Measurements from ENCODE around the gene NCAM2.

Gene NCAM2

DNA sequence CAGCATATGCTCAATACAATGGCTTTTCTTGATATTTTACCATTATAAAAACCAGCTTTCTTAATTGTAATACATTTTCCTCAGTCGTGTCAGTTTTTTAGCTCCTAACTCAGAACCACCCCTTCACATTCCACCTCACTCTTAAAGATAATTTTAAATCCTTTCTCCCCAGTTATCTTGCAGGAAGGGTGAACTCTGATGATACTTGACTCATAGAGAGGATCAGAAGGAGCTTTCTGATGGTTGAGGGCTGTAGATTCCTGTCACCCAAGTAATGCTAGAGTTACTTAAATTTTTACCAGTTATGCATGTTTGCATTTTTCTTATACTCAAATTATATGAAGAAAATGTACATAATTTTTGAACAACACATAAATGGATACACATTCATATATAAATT, 233.7 kb downstream of the NCAM2 start:
- DNase-seq = no peak

DNA sequence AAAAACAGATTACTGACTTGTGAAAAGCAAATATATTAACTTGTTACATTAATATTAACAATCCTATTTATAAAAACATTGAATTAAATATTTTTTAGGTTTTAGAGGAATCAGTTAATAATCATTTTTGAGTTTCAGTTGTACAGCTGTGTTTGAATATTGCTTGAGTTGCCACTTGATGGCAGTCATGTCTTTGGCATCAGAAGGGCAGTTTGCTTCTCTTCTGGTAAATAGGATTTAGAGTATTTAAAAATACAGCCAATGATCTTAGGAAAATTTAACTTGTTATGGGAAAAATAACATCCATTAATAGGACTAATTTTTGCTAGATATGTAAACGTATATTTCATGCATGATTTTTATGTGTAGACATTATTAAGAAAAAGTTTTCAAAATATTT, 234.1 kb downstream of the NCAM2 start:
- DNase-seq = no peak

DNA sequence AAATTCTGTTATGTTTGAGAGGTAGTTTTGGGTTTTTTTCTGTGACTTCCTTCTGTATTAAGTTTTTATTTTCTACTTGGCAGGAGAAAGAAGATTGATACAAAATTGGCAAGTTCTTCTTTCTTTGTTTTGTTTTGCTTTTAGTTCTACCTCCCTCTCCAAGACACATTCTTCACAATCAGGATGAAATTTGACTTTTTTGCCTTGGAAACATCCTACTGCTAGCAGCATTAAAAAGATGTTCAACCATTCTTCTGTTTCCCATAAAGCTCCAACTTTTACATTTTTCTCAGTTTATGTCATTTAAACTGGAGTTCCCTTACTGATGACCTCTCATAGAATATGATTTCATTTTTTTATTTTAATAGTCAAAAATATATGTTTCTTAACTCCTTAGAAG, 234.8 kb downstream of the NCAM2 start:
- no peak for DNase-seq

DNA sequence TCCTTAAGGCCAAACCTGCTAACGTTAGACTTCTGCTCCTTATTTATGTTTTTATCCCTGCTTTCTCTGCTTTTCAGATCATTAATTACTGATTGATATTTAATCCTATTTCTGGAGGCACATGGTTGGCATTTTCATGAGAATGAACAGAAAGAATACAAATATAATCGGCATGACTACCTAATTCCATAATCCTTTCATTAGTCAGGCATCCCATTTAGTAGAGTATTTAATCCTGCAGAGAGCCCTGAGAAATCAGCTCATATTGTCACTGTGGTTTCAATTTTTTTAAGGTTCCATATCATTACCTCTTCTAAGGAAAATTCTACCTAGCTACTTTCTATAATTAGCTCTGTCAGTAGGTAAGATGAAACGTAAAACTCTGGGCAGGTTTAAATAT, 238.8 kb downstream of the NCAM2 start:
- DNase-seq = no peak

DNA sequence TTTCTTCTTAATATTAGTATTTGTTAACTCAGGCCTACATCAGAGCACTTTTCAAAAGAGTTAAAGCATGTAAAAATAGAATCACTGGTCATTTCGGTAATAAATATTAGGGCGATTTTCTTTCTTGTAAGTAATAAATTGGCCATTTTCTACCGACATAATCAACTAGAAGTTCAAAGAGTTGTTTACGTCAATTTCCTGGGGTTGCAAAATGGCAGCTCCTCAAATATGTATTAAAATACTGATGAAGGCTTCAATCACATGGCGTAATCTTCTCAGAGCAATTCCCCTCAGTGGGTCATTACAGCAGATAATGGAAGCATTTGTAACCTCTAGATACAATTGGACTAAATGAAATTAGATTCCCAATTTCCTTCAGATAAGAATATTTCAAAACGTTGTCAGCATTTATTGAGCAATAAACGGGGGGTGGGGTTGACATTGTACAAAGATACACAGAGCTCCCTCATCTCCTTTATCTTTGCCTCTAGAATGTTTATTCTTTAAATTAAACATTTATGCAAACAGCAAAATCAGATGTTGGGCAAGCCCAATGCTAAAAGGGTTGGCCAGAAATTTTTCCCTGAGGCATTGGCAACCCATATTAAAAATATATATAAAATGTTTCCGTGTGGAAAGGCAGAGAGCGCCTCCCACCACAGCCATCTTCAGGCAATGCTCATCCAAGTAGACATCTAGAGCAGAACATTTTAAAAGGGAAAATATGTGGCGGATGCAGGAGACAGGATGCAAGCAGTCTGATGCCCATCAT, 240.6 kb downstream of the NCAM2 start:
- no peak for DNase-seq

DNA sequence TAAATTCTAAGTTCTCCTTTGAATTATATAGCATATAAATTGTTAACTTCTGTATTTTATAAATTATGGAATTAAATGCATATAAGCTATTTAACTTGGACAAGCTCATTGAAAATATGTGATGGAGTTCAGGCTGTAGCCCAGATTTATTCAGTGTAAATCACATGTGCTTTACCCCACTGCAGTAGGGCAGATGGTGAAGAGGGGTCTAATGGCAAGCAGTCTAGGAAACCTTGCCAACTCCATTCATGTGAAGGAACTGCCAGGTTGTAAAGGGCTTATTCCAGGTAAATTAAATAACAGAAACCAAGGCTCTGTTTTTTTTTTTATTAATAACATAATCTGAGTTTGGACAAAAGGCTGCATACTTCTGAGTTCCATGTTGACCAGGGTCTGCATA, 243.2 kb downstream of the NCAM2 start:
- no peak for DNase-seq

DNA sequence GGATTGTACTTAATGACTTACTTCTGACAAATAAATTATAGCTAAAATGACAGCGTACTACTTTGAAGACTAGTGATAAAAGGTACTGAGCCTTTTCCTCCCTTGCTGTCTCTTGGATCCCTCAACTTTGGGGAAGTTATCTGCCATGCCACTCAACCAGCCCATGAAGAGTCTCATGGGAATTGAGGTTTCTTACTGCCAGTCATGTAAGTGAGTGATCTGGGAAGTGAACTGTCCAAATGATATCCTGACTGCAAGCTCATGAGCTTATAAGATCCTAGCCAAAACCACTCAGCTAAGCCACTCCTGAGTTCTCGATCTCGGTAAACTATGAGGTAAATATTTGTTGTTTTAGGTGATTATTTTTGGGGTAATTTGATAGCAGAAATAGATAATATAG, 247.8 kb downstream of the NCAM2 start:
- DNase-seq = no peak

DNA sequence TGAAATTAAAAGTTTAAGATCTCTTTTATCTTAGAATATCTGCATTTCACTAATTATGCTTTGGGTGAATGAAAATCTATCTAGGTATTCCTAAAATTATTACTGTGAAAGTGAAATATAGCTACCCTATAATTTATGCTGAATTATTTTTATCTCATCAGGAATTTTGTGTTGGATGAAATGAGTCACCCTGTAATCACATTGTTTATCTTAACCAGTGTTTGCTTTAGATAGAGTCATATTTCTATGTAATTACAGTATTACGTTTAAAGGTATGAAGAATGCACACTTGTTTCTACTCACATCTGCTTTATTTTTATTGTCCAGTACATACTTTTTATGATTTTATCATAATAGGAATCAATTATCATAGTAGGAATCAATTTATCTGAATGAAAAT, 249.2 kb downstream of the NCAM2 start:
- DNase-seq = no peak

DNA sequence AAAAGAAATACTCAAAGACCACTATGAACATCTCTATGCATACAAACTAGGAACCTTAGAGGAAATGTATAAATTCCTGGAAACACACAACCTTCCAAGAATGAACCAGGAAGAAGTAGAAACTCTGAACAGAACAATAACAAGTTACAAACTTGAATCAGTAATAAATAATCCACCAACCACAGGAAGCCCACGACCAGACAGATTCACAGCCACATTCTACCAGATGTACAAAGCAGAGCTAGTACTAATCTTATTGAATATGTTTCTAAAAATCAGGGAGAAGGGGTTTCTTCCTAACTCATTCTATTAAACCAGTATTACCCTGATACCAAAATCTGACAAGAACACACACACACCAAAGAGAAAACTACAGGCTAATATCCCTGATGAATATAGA, 263.8 kb downstream of the NCAM2 start:
- no peak for DNase-seq

DNA sequence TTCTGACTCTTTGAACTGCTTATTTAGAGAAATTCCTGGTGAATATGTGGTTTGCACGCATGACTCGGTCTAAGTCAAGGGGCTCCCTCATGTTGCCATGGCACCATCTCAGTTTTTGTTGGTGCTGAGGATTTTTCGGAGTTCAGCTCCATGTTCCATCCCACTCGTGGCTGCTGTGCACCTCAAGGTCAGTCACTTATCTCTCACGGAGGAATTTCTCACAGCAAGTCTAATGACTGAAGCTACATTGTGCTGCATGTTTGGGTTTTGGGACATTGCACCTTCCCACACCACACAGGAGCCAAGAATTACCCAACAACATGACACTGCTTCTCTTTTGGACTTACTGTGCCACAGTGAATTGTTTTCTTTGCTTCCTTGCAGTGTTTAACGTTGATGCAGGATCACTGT, 269.9 kb downstream of the NCAM2 start:
- DNase-seq = no peak

DNA sequence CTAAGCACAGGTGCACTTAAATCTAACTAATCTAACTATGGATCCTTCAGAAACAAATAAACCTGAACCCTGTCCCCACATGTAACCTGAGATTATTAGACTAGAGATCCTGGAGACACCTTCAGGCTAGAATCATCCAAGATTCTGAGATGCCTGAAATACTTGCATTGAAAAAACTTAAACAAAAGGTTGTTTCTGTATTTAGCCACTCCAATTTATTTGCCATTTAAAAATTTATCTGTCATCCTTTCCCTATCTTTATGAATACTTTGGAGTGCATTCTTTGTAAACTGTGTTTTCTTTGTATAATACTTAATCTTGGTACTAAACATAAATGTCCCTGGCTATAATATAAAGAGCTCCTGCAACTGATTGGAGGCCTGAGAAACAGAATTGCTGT, 270.7 kb downstream of the NCAM2 start:
- no peak for DNase-seq

DNA sequence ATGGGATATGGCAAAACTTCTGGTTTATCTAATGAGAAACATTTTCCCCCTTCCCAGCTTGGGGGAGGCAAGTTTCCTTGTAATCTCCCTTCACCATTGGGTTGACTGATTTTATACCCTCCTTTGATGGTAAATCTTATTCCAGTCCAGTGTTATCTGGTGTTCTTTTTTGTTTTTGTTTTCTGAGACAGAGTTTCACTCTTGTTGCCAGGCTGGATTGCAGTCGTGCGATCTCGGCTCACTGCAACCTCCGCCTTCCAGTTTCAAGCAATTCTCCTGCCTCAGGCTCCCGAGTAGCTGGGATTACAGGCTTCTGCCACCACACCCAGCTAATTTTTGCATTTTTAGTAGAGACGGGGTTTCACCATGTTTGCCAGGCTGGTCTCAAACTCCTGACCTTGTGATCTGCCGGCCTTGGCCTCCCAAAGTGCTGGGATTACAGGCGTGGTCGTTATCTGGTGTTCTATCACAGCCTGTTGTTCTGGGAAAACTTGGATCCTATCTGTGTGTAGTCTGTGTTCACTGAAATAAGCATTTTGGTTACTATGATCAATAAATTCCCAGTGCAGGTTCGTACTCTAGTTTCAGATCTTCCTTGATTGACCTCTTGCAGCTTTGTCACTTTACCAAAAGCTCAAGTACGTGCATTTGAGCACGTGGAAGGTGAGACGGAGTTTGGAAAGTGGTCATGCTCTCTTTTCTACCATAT, 281.1 kb downstream of the NCAM2 start:
- no peak for DNase-seq

DNA sequence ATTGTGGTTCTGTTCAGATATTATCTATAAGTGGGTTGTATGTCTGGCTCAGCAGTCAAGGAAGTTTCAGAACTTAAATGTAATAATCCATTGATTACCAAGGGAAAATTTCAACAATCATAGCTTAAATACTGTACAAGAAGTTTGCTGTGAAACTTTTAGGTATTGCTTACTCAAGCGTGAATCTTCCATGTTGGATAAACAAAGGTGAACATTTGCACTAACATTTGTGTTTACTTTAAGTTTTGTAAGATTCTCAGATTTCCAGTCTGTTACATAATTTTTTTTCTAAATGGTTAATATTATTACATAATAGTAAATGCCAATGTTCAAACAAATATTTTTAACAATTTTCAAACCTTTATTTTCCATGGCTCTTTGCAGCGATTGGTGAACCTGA, 285.6 kb downstream of the NCAM2 start:
- no peak for DNase-seq

DNA sequence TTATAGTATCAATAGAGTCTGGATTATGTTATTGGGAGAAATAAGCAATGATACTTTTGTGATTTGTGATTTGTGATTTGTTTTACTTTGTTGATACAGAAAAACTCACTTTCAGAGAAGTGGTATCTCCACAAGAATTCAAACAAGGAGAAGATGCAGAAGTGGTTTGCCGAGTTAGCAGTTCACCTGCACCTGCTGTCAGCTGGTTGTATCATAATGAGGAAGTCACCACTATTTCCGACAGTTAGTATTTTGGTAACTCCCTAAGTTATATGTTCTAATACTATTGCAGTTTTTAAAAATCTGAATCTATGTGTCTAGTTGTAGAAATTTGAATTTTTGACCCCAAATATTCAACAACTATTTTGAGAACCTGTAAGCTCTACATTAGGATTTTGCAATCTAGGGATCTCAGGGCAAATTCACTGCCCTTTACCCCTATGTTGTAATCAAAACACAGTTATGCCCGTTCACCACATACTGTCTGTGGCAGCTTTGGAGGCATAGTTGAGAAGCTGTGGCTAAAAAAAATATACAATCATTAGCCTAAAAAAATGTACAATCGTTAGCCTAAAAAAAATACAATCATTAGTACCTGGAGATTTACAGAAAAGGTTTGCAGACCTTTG, 288.1 kb downstream of the NCAM2 start:
- DNase-seq = no peak

DNA sequence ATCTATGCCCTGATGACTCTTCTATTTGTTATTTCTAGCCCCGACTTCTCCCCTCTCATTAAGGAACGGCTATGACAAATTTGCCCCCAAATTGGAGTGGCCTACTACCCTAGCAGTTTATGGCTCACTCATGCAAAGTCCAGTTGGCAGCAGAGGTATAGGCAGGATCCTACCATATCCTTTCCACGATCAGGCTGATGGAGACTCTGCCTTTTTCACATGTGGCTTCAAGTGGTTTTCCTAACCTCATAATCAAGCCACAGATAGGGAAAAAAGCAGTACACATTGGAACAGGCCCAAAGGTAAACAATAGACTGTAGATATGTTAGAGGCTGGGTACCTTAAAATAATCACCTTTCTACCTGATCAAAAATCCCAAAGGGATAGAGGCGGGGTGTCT, 292.5 kb downstream of the NCAM2 start:
- DNase-seq = no peak

DNA sequence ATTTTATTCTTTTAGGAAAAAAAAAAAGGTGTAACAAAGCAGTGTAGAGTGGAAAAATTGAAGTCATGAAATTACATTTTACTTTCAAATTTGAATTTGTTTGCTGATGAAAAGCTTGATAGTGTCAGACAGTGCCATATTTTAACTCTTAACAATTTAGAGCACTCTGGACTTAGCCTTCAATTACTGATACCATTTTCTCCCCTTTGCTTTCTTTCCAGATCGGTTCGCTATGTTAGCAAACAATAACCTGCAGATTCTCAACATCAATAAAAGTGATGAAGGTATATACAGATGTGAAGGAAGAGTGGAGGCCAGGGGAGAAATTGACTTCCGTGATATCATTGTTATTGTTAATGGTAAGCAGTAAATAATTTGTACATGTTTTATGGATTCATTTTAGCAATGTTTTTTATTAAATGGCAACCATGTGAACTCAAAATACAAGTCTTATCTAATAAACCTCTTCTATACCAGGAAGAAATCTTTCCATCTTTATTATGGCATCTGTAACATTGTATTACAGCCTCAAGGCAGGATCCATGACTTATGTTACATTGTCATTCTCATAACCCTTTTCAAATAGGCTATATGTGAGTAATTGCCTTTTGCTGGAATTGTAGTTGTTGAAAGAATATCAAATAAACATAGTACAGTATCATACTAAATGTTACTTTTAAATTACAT, 293.8 kb downstream of the NCAM2 start:
- DNase-seq = no peak

DNA sequence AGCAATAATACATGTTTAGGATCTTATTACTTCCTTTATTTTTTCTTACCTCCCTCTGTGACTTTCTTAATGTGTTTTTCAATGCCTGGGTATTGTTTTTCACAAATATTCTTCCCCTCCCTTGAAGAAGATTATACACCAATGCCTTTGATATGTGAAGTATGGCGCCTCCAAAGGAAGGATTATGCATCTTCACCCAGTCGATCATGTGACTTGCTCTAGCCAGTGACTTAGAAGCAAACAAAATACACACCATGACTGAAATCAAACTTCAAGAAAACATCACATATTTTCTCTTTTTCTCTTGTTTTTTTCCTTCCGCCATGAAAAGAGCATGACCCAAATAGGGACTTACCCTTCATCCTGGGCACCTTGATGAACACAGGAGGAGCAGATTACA, 297.1 kb downstream of the NCAM2 start:
- DNase-seq = no peak

DNA sequence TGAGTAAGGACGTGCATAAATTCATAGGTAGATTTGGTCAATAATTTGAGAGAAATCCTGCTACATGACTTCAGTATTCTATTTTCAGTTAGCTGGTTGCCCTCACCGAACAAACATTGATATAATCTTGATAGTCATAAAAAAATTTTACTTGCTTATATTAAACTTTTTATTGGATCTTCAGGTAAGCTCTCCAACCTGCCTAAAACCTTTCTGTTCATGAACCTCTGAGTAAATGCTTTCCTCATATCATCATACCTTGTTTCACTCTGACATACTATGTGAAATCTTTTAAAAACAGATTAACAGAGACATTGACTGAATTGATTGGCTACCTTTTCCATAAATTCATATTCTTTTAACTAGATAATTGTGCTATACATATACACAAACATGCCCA, 299.0 kb downstream of the NCAM2 start:
- no peak for DNase-seq

DNA sequence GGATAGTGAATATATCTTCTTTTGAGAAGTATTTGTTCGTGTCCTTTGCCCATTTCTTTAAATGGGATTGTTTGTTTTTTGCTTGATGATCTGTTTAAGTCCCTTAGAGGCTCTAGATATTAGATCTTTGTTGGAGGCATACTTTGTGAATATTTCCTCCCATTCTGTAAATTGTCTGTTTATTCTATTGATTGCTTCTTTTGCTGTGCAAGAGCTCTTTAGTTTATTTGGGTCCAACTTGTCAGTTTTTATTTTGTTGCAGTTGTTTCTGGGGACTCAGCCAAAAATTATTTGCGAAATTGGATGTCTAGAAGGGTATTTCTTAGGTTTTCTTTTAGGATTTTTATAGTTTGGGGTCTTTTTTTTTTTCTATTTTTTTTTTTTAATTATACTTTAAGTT, 302.8 kb downstream of the NCAM2 start:
- DNase-seq = no peak

DNA sequence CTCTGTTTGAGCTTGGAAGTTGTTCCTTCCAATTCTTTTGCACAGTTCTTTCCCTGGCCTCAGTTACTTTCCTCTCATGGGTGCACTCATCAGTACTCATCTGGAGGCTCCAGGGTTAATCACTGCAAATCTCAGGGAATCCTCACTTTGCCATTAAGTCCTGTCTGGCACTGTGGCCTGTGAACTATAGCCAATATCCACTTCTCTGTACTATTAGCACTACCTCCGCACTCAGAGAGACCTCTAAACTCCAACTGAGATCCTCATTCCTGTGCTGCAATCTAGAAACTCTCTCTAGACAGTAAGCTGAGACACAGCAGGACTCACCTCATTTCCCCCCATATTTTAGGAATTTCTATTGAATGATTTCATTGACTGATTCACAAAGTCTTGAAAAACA, 311.3 kb downstream of the NCAM2 start:
- DNase-seq = no peak

DNA sequence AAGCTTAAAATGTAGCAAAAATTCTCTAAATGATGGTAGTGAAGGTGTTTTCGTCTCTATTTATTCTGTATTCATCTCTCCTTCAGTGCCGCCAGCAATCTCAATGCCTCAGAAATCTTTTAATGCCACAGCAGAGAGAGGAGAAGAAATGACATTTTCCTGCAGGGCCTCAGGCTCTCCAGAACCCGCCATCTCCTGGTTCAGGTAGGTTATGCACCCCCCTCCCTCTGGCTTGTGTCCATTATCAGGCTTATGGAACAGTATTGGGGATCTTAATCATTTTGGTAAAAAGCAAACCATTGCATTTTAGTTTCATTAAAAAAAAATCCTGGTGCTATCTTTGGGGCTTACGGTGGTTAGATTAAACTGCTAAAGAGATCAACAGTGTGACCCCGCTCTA, 326.1 kb downstream of the NCAM2 start:
- no peak for DNase-seq

DNA sequence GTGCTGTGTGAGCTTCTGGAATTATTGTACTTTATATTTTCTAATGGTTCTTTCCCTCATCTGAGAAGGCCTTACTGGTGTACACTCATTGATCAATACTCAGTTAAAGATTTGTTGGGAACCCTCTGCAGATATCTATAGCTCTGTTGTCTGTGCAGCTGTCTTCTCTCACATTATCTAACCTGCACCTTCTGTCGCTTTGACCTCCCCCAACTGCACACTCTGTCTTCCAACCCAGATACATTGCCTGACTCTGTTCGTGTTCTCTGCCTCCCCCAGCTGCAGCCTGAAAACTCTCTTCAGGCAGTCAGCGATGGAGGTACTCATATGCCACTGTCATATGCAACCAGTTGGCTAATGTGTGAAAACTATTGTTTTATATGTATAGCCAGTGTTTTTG, 334.3 kb downstream of the NCAM2 start:
- no peak for DNase-seq

DNA sequence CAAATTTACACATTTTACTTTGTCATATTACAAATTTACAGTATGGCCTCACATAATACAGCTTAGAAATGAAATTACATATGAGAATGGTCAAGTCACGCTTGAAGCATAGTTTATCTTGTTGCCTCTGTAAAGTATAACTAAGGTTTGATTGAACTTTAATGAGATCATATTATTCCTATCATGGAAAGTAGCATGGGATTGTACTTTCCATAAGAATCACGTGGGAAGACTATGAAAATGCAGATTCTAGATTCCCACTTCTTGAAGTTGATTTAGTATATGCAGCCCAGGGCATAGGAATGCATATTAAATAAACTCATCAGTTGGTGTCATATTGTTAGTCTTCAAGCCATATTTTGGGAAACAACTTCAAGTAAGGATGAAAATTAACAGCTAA, 342.8 kb downstream of the NCAM2 start:
- DNase-seq = no peak

DNA sequence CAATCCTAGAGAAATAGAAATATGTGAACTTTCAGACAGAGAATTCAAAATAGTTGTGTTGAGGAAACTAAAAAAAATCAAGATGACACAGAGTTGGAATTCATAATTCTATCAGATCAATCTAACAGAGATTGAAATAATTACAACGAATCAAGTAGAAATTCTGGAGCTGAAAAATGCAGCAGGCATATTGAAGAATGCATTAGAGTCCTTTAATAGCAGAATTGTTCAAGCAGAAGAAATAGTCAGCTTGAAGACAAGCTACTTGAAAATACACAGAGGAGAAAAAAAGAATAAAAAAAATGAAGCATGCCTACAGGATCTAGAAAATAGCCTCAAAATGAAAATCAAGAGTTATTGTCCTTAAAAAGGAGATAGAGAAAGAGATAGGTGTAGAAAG, 347.1 kb downstream of the NCAM2 start:
- no peak for DNase-seq
